HuH-7 (cell line): Measurements from ENCODE around the gene LPA.

Source experiments
- DNase-seq: peaks from one replicate; pipeline ENCODE4 v3.0.0; 2011; ENCODE audit warnings: low spot score

The LPA gene

DNA sequence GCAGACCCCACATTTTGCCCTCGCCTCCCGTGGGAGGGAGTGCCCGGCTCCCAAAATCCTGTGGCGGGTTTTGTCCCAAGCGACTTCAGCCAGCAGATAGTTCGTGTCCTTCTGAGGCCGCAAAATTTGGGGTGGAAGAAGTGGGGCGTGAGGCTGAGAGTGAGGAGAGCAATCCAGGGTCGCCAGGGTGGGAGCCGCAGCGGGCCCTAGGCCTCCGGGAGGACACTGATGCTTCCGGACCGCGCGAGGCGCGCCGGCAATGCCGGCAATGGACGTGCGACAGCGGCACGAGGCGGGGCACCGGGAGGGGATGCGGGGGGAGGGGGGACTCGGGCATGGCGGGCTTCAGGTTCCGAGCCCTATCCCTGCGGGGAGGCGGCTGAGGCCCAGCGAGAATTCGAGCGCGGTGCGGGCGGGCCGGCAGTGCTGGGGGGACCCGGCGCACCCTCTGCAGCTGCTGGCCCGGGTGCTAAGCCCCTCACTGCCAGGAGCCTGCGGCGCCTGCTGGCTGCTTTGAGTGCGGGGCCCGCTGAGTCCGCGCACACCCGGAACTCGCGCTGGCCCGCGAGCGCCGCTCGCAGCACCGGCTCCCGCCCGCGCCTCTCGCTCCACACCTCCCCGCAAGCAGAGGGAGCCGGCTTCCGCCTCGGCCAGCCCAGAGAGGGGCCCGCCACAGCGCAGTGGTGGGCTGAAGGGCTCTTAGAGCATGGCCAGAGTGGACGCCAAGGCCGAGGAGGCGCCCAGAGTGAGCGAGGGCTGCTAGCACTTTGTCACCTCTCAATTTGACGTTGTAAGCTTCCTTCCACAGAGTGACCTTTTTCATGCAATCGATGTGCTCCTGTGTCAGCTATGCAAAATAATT is 143.8 kb downstream of the LPA start:
- DNase-seq: peak; percentile 78

DNA sequence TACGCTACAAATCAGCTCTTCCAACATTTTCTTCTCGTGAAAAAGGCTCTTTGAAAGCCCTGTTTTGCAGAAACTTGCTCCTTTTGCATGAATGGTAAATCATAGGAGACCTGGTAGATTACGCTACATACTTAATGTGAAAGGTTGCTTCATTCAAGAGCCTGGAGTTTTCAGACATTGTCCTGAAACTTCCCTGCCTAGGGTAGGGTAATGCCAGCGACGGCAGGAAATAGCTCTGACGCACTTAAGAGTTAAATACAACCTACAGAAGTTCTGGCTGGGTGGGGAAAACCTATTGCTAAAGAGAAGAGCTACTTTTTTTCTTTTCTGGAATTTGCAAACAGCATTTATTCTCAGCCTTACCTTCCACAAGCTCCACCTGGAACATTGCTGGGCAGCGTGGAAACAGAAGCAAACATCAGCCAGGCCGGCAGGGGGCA is 144.5 kb downstream of the LPA start:
- no peak for DNase-seq

DNA sequence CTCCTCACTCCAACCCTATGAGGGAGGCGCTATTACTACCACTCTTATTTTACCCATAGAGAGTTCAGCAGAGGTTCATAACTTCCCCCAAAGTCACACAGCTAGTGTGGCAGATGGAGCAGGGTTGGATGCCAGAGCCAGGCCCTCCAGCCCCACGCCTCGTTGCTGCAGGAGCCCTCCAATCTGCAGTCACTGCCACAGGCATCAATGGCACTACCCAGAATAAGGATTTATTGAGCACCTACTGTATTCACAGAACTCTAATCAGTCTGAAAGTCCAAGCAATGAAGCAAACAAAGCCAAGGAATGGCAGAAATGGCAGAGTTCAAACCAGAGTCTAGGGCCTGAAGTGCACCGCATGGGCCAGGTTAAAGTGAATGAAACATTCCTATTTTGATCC is 144.9 kb downstream of the LPA start:
- no peak for DNase-seq

DNA sequence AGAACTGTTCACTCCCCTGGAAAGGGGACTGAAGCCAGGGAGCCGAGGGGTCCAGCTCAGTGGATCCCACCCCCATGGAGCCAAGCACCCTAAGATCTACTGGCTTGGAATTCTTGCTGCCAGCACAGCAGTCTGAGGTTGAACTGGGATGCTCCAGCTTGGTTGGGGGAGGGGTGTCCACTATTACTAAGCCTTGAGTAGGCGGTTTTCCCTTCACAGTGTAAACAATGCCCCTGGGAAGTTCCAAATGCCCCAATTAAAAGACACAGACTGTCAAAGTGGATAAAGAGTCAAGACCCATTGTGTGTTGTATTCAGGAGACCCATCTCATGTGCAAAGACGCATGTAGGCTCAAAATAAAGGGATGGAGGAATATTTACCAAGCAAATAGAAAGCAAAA is 150.2 kb downstream of the LPA start:
- DNase-seq: no peak

DNA sequence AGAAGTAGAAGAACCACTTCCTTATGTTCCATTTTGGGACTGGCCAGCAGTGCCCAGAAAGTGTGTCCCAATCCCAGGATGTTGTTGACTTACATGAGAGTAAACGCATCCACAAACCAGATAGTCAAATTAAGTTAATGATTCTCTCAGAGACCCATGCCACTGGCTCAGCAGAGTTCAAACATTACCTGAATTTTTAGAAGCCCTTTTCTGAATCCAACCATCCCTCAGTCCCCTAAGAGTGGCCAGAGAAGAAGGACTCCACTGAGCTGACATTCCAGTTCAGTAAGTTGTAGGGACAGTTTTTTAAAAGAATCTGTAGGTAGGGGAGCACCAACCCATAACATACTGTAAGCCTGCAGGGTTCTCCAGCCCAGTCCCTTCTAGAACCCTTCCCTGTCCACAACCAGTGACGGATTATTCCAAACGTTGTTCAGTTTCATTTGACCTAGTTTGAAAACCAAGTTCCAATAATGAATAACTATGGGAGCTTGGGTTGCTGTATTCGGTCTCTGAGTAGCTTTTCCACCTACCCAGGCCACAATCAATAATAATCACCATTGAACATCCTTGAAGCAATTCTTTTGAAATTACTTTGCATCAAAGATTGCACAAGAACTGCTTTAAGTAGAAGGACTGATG is 153.0 kb downstream of the LPA start:
- no peak for DNase-seq

DNA sequence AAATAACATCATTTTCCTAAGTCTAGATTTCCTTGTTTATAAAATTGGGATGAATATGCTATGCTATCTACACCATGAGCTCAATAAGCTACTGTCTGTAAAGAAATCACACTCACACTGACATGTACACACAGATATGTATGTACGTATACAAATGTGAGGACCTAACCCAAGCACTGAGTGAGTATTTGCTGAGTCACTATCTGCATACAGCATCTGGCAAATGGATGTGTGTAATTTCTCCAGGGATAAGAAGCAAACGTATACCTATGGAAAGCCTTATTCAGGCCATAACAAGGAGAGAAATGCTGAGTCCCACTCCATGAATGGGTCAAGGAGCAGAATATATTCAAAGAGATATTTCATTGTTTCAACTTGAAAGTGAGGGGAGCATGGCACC is 153.9 kb downstream of the LPA start:
- no peak for DNase-seq

DNA sequence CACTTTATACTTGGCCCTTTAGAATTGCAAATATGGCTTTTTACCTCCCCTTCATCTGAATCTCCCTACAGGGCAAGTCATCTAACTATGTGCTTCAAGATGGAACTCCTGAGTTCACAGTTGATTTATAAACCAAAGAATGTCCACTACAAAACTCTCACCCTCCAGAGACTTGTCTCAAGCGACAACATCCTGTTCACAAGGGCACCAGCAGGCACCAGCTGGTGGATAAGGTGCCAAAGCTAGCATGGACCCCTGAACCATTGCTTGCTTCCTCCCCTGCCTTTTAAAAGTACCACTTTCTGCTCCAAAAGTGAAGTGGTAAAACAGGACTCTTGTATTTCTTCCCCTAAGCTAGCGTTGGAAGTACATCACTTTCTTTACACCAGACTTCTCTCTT is 154.5 kb downstream of the LPA start:
- no peak for DNase-seq

DNA sequence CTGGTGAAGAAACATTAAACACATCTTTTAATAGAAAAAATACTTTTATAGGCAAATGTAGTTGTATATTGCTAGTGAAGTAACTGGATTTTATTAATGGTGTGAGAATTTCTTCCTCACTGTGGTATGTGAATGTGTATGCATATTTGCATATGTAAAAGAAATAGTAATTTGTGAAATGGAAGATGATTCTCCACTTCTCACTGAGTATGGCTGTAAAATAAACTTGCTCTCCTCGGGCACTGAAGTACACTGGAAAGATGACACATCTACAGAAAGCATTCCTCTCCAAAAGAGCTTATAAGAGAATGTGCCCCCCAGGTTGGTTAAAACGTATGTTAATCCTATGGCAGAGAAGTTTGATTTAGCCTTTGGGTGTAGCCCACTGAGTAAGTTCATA is 155.5 kb downstream of the LPA start:
- DNase-seq: no peak

DNA sequence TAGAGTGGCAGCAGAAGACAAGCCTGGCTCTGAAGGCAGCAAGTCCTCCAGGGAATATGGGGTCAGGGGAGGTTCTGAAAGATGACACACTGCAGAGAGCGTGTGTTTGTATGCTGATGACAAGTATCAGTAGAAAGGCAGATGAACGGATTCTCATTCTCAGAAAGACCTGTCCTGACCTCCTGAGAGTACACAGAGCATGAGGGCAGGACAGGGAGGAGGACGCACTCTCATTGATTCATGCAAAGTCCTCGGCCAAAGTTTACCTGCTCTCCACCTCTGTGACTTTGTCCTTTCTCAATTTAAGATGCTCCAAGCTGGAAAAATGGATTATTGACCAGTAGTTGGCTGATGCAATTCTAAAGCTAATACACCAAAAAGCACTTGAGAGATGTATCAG is 156.7 kb downstream of the LPA start:
- DNase-seq: no peak

DNA sequence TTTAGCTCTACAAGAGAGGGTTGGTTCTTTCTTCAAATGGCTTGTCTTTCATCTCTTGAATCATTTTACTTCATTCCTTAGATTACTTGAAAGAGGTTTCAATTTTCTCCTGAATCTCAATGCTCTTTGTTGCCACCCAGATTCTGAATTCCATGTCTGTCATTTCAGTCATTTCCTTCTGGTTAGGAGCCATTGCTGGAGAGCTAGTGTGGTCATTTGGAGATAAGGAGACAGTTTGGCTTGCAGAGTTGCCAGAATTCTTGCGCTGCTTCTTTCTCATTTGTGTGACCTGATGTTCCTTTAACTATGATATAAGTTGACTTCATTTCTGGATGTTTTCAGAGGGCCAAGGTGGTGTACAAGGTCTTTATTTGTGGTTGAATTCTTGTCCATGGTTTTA is 158.1 kb downstream of the LPA start:
- DNase-seq: no peak

DNA sequence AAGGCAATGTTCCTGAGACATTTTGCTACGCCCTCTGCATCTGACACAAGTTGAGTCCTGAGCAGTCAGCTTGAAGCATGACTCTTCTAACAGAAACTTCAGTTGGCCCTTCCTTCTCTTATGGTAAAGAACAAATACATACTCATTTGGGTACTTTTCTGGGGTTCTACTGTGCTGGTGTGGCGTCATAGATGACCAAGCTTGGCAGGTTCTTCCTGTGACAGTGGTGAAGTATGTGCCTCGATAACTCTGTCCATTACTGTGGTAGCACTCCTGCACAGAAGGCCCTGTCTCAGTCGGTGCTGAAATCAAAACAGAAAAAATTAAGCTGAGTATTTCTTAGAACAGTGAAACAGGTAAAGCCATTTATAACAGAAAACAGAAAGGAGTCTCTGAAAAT is 163.4 kb downstream of the LPA start:
- DNase-seq: no peak

DNA sequence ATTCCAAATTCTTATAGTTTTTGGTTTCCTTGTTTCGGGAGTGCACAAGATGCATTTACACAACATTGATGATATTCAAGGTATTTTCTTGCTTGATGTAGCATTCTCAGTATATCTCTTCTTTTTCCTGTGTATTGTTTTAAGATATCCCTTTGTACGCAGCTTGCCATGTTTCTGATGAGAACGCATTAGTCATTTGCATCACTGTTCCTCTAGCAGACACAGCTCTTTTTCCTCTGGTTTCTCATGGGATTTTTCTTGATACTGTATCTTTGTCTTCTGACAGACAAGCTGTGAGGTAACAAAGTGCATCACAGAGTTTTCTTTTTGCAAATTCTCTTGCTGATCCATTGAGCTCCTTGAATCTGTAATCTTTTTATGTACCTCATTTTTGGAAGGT is 169.5 kb downstream of the LPA start:
- no peak for DNase-seq

DNA sequence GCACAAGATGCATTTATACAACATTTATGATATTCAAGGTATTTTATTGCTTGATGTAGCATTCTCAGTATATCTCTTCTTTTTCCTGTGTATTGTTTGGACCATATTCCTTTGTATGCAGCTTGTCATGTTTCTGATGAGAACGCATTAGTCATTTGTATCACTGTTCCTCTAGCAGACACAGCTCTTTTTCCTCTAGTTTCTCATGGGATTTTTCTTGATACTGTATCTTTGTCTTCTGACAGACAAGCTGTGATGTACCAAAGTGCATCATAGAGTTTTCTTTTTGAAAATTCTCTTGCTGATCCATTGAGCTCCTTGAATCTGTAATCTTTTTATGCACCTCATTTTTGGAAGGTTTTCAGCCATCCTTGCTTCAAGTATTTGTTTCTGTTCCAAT is 175.0 kb downstream of the LPA start:
- no peak for DNase-seq

DNA sequence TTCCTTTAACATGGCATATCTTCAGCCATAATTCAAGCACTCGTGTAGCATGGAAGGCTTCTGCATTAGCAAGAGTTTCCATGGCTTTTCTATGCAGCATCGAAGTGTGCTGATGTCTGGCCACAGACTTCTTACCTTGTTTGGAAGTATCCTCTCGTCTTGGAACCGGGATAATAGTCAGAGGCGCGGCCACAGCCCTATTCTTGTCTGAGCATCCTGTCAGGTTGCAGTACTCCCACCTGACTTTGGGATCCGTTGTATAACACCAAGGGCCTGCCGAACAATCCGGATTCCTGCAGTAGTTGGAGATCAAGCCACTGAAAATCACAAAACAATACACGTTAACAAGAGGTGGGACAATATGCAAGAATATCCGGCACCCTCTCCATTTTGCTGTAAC is 177.0 kb downstream of the LPA start:
- no peak for DNase-seq
